GM13977 (cell line): ENCODE measurements around the gene SLC39A12.

Source experiments
- DNase-seq: peaks from one replicate; pipeline ENCODE4 v3.0.0; 2012; ENCODE audit warnings: low spot score
- in situ Hi-C: fragments of 300-500 bp; cut with MboI; formaldehyde crosslinking; loops from one replicate; pipeline ENCODE4 v1.12.0; 2022; ENCODE audit warnings: low sequenced_read_pairs, low pct_unique_long_range_greater_than_20kb, mixed read lengths, inconsistent platforms; ENCODE audit not compliant: unreplicated experiment
- TF ChIP-seq, protein P1 (sequence below): IDR thresholded peaks from 2 replicates; pipeline ENCODE4 v1.5.1; 2012; ENCODE audit warnings: mild to moderate bottlenecking, control low read depth; ENCODE audit not compliant: insufficient read depth; ENCODE audit errors: extremely low read depth, missing control alignments

Gene SLC39A12

GRCh38 chr10:18086746-18087145 is 135.0 kb downstream of the SLC39A12 start:
- TF ChIP-seq, protein P1, sequence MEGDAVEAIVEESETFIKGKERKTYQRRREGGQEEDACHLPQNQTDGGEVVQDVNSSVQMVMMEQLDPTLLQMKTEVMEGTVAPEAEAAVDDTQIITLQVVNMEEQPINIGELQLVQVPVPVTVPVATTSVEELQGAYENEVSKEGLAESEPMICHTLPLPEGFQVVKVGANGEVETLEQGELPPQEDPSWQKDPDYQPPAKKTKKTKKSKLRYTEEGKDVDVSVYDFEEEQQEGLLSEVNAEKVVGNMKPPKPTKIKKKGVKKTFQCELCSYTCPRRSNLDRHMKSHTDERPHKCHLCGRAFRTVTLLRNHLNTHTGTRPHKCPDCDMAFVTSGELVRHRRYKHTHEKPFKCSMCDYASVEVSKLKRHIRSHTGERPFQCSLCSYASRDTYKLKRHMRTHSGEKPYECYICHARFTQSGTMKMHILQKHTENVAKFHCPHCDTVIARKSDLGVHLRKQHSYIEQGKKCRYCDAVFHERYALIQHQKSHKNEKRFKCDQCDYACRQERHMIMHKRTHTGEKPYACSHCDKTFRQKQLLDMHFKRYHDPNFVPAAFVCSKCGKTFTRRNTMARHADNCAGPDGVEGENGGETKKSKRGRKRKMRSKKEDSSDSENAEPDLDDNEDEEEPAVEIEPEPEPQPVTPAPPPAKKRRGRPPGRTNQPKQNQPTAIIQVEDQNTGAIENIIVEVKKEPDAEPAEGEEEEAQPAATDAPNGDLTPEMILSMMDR: no peak
- DNase-seq: no peak
- in situ Hi-C loops: no loop called here

DNA sequence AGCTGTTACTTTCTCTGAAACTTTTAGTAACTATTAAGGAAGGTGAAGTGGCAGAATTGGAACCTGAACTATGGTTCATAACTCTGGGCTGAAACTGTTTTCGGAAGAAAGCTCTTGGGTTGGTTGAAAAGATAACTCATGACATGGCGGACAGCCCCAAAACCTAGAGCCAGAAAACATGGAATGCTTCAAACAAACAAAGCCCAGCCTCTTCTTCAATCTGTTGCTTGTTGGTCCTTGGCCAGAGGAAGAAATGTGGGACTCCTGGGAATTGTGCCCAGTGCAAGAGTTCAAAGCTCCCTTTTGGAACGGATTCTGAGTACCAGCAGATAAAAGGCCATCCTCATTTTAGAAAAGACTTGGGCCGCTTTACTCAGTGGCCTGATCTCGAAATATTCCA is 135.6 kb downstream of the SLC39A12 start:
- in situ Hi-C loops: no loop called here
- TF ChIP-seq, protein P1: no peak
- DNase-seq: no peak
